Measurements from ENCODE around the gene RBFOX2. TPM values are rescaled to one million over a fixed set of nuclear protein-coding genes. Genes with fewer than 3 reads are reported as not detected.

RBFOX2 gene
- polyA plus RNA-seq, 4 donors: 126 to 138 (median 128) TPM

- no peak for DNase-seq (ENCODE audit: low read depth in 4 of 4, low spot score in 2 of 4)
Measured at GRCh38 chr22:35984183-35985175, 44.1 kb downstream of the RBFOX2 start.

- DNase-seq (ENCODE audit: low read depth in 4 of 4, low spot score in 2 of 4): no peak
Measured at GRCh38 chr22:35981900-35982299, 46.7 kb downstream of the RBFOX2 start.

GRCh38 chr22:35978889-35979288 is 49.7 kb downstream of the RBFOX2 start:
- DNase-seq (ENCODE audit: low read depth in 4 of 4, low spot score in 2 of 4): no peak

GRCh38 chr22:35978201-35978600 is 50.4 kb downstream of the RBFOX2 start:
- DNase-seq (ENCODE audit: low read depth in 4 of 4, low spot score in 2 of 4): no peak

- DNase-seq (ENCODE audit: low read depth in 4 of 4, low spot score in 2 of 4): no peak
Measured at GRCh38 chr22:35977136-35977535, 51.5 kb downstream of the RBFOX2 start.

GRCh38 chr22:35973388-35973787 is 55.2 kb downstream of the RBFOX2 start:
- DNase-seq (ENCODE audit: low read depth in 4 of 4, low spot score in 2 of 4): no peak

- no peak for DNase-seq (ENCODE audit: low read depth in 4 of 4, low spot score in 2 of 4)
Measured at GRCh38 chr22:35972559-35972958, 56.1 kb downstream of the RBFOX2 start.

GRCh38 chr22:35971456-35972119 is 57.0 kb downstream of the RBFOX2 start:
- DNase-seq (ENCODE audit: low read depth in 4 of 4, low spot score in 2 of 4): no peak

GRCh38 chr22:35970616-35971455 is 57.8 kb downstream of the RBFOX2 start:
- no peak for DNase-seq (ENCODE audit: low read depth in 4 of 4, low spot score in 2 of 4)

- no peak for DNase-seq (ENCODE audit: low read depth in 4 of 4, low spot score in 2 of 4)
Measured at GRCh38 chr22:35967046-35967397, 61.6 kb downstream of the RBFOX2 start.

- no peak for DNase-seq (ENCODE audit: low read depth in 4 of 4, low spot score in 2 of 4)
Measured at GRCh38 chr22:35966314-35967045, 62.1 kb downstream of the RBFOX2 start.

- no peak for DNase-seq (ENCODE audit: low read depth in 4 of 4, low spot score in 2 of 4)
Measured at GRCh38 chr22:35963237-35963810, 65.3 kb downstream of the RBFOX2 start.

- DNase-seq (ENCODE audit: low read depth in 4 of 4, low spot score in 2 of 4): peak in 2 of 4 donors; percentile 65 to 68
Measured at GRCh38 chr22:35961480-35962295, 66.9 kb downstream of the RBFOX2 start.

- no peak for DNase-seq (ENCODE audit: low read depth in 4 of 4, low spot score in 2 of 4)
Measured at GRCh38 chr22:35960854-35961253, 67.8 kb downstream of the RBFOX2 start.

GRCh38 chr22:35959121-35959800 is 69.4 kb downstream of the RBFOX2 start:
- no peak for DNase-seq (ENCODE audit: low read depth in 4 of 4, low spot score in 2 of 4)

- DNase-seq (ENCODE audit: low read depth in 4 of 4, low spot score in 2 of 4): no peak
Measured at GRCh38 chr22:35958334-35958733, 70.3 kb downstream of the RBFOX2 start.

GRCh38 chr22:35957589-35957988 is 71.0 kb downstream of the RBFOX2 start:
- DNase-seq (ENCODE audit: low read depth in 4 of 4, low spot score in 2 of 4): no peak

- no peak for DNase-seq (ENCODE audit: low read depth in 4 of 4, low spot score in 2 of 4)
Measured at GRCh38 chr22:35956850-35957249, 71.8 kb downstream of the RBFOX2 start.
